ENCODE results near the gene PTOV1. TPM values are rescaled to one million over a fixed set of nuclear protein-coding genes. Genes with fewer than 3 reads are reported as not detected.

Gene PTOV1
- total RNA-seq, 4 donors from 2014 or later: 62.3 to 203 (median 66.8) TPM

DNA sequence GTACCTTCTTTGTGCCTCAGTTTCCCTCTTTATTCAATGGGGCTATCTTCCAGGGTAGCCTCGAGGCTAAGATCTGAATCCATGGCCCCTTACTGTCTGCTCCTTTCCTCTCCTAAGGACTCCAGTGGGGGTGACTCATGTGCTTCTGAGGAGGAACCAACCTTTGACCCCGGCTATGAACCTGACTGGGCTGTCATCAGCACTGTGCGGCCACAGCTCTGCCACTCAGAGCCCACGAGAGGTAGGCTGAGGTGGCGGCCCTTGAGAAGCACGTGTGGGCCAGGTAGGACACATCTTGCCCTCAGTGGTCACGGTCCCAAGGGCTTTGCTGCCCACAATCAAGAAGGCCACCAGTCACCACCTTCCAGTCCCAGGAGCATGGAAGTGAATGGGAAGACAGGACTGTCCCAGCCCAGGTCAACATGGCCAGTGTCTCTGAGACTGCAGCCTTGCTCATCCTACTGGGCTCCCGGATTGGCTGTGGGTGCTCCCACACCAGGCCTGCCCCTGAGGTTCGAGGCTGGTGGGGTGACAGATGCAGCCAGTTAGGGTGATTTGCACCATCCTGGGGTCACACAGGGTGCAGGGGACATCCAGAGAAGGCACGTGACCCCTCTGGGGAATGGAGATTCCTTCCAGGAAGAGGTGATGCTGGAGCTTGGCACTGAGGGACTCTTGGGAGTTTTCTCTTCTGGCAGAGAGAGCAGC lies 29.4 kb downstream of the PTOV1 start:
- no peaks in the 10 kb centered on the region for H3K27me3 ChIP-seq
- H3K4me1 ChIP-seq: peaks cover 8 to 18% (median 13%) of the 10 kb centered on the region in 4 donors
- no peak for DNase-seq
- in situ Hi-C loops (cut with MboI; ENCODE audit: low pct_ligation_motif_present in 1 of 4, low pct_unique_long_range_greater_than_20kb in 1 of 4, low sequenced_read_pairs in 3 of 4): no loop called here
- H3K36me3 ChIP-seq: peaks cover 0 to 50% (median 27%) of the 10 kb centered on the region in 4 donors
- no peak overlapping the region for H3K27ac ChIP-seq
- TF ChIP-seq EP300 (IDR thresholded peaks at IDR 0.05; ENCODE audit: low read depth): no peak
- TF ChIP-seq POLR2AphosphoS5 (IDR thresholded peaks at IDR 0.05): no peak
- TF ChIP-seq, protein P1, sequence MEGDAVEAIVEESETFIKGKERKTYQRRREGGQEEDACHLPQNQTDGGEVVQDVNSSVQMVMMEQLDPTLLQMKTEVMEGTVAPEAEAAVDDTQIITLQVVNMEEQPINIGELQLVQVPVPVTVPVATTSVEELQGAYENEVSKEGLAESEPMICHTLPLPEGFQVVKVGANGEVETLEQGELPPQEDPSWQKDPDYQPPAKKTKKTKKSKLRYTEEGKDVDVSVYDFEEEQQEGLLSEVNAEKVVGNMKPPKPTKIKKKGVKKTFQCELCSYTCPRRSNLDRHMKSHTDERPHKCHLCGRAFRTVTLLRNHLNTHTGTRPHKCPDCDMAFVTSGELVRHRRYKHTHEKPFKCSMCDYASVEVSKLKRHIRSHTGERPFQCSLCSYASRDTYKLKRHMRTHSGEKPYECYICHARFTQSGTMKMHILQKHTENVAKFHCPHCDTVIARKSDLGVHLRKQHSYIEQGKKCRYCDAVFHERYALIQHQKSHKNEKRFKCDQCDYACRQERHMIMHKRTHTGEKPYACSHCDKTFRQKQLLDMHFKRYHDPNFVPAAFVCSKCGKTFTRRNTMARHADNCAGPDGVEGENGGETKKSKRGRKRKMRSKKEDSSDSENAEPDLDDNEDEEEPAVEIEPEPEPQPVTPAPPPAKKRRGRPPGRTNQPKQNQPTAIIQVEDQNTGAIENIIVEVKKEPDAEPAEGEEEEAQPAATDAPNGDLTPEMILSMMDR (IDR thresholded peaks at IDR 0.05): no peak
- TF ChIP-seq POLR2A (IDR thresholded peaks at IDR 0.05): no peak
- WGBS, 2 donors (ENCODE audit: low coverage in 1 of 2): 80 to 91% methylated on average over 1 to 10 of the region's 10 CpGs
- no peaks in the 10 kb centered on the region for H3K9me3 ChIP-seq
- H3K4me3 ChIP-seq: no peak overlapping the region
- intact Hi-C loops (cut with DNase I; ENCODE audit: low total_unique reads): loop anchor here (5.0 kb wide), 1 partner anchor 622 kb away; no protein-coding TSS in a partner anchor

DNA sequence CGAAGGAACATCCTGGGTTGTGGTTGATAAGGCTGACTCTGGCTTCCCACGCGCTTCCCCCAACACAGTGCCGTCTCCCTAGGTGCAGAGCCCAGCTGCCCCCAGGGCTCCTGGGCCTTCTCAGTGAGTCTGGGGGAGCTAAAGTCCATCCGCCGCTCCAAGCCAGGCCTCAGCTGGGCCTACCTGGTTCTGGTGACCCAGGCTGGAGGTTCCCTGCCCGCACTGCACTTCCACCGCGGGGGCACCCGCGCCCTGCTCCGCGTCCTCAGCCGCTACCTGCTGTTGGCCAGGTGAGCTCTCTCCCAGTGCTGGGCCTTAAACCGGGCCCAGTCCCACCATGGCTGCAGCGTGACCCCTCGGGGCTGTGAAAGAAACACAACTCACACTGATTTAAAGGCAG lies 30.2 kb downstream of the PTOV1 start:
- WGBS, 2 donors (ENCODE audit: low coverage in 1 of 2): 93% methylated on average over 3 to 17 of the region's 17 CpGs
- intact Hi-C loops (cut with DNase I; ENCODE audit: low total_unique reads): loop anchor here (5.0 kb wide), 1 partner anchor 621 kb away; no protein-coding TSS in a partner anchor
- Histone ChIP-seq H3K4me1 (peaks cover 7 to 11% (median 7%) of the 10 kb centered on the region in 4 donors), H3K27ac (no peak overlapping the region), H3K36me3 (peaks cover 0 to 50% (median 27%) of the 10 kb centered on the region in 4 donors), H3K9me3 (no peaks in the 10 kb centered on the region), H3K4me3 (no peak overlapping the region), H3K27me3 (no peaks in the 10 kb centered on the region)
- no peak for TF ChIP-seq POLR2A (IDR thresholded peaks at IDR 0.05)
- TF ChIP-seq POLR2AphosphoS5 (IDR thresholded peaks at IDR 0.05): no peak
- TF ChIP-seq, protein P1 (IDR thresholded peaks at IDR 0.05): no peak
- TF ChIP-seq EP300 (IDR thresholded peaks at IDR 0.05; ENCODE audit: low read depth): no peak
- in situ Hi-C loops (cut with MboI; ENCODE audit: low pct_ligation_motif_present in 1 of 4, low pct_unique_long_range_greater_than_20kb in 1 of 4, low sequenced_read_pairs in 3 of 4): no loop called here
- peak; percentile 6 for DNase-seq

DNA sequence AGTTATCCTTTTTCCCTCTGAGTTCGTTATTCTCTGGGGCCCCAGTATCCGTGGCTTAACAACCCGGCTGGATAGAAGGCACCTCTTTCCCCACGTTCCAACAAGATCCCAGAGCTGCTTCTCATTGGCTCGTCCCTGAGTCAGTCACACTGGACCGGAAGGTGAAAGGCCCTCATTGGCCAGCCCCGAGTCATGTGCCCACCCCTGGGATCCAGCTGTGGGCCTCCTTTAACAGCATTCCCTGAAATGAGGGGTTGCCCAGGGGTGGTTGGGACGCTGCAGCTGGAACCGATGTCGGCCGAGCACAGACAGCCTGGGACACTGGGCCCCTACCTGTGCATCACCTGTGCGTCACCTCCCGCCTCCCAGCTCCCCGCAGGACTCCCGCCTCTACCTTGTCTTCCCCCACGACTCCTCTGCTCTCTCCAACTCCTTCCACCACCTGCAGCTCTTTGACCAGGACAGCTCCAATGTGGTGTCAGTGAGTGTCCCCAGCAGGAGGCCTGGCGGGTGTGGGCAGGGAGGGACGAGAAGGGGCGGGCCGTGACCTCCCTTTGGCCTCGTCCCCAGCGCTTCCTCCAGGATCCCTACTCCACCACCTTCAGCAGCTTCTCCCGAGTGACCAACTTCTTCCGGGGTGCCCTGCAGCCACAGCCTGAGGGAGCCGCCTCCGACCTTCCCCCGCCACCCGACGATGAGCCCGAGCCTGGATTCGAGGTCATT lies 30.9 kb downstream of the PTOV1 start:
- Histone ChIP-seq H3K9me3 (no peaks in the 10 kb centered on the region), H3K4me1 (peaks cover 7 to 11% (median 7%) of the 10 kb centered on the region in 4 donors), H3K36me3 (peaks cover 0 to 50% (median 27%) of the 10 kb centered on the region in 4 donors), H3K27ac (no peak overlapping the region), H3K27me3 (no peaks in the 10 kb centered on the region), H3K4me3 (no peak overlapping the region)
- intact Hi-C loops (cut with DNase I; ENCODE audit: low total_unique reads) (loop anchor here (5.0 kb wide), 1 partner anchor 620 kb away; no protein-coding TSS in a partner anchor), in situ Hi-C loops (cut with MboI; ENCODE audit: low pct_ligation_motif_present in 1 of 4, low pct_unique_long_range_greater_than_20kb in 1 of 4, low sequenced_read_pairs in 3 of 4) (no loop called here)
- 88 to 92% methylated on average over 12 to 29 of the region's 31 CpGs for WGBS, 2 donors (ENCODE audit: low coverage in 1 of 2)
- no peak for TF ChIP-seq POLR2A (IDR thresholded peaks at IDR 0.05)
- no peak for TF ChIP-seq POLR2AphosphoS5 (IDR thresholded peaks at IDR 0.05)
- TF ChIP-seq EP300 (IDR thresholded peaks at IDR 0.05; ENCODE audit: low read depth): no peak
- TF ChIP-seq, protein P1 (IDR thresholded peaks at IDR 0.05): no peak
- DNase-seq: no peak

DNA sequence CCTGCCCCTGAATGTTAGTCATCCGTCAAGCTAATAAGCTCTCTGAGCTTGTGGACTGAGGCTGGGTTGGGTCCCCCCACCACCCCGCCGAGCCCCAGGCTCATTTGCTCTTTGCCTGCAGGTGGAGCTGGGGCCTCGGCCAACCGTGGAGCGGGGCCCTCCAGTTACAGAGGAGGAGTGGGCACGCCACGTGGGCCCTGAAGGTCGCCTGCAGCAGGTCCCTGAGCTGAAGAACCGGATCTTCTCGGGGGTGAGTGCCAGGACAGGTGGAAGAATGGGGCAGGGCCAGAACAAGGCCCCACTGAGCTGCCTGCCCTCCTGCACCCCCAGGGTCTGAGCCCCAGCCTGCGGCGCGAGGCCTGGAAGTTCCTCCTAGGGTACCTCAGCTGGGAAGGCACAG lies 31.7 kb downstream of the PTOV1 start:
- Histone ChIP-seq H3K4me1 (peaks cover 7 to 14% (median 7%) of the 10 kb centered on the region in 4 donors), H3K9me3 (no peaks in the 10 kb centered on the region), H3K27ac (no peak overlapping the region), H3K36me3 (peaks cover 0 to 50% (median 27%) of the 10 kb centered on the region in 4 donors), H3K27me3 (no peaks in the 10 kb centered on the region), H3K4me3 (no peak overlapping the region)
- DNase-seq: no peak
- in situ Hi-C loops (cut with MboI; ENCODE audit: low pct_ligation_motif_present in 1 of 4, low pct_unique_long_range_greater_than_20kb in 1 of 4, low sequenced_read_pairs in 3 of 4) (no loop called here), intact Hi-C loops (cut with DNase I; ENCODE audit: low total_unique reads) (loop anchor here (5.0 kb wide), 1 partner anchor 620 kb away; no protein-coding TSS in a partner anchor)
- 97% methylated on average over 13 of the region's 14 CpGs; no CpG with 5 or more reads in 1 of the 2 donors for WGBS, 2 donors (ENCODE audit: low coverage in 1 of 2)
- TF ChIP-seq POLR2AphosphoS5 (IDR thresholded peaks at IDR 0.05) (no peak), EP300 (IDR thresholded peaks at IDR 0.05; ENCODE audit: low read depth) (no peak), POLR2A (IDR thresholded peaks at IDR 0.05) (no peak)
- TF ChIP-seq, protein P1 (IDR thresholded peaks at IDR 0.05): no peak

All from transverse colon (tissue), 4 donors.